GM12872 (cell line): Measurements from ENCODE around the gene TESK2.

Experiments used
- TF ChIP-seq, protein P1 (sequence below): IDR thresholded peaks from 3 replicates; pipeline ENCODE4 v1.5.1; 2011; ENCODE audit warnings: low read depth, mild to moderate bottlenecking, low read length, moderate library complexity; ENCODE audit not compliant: insufficient read depth

Gene TESK2

DNA sequence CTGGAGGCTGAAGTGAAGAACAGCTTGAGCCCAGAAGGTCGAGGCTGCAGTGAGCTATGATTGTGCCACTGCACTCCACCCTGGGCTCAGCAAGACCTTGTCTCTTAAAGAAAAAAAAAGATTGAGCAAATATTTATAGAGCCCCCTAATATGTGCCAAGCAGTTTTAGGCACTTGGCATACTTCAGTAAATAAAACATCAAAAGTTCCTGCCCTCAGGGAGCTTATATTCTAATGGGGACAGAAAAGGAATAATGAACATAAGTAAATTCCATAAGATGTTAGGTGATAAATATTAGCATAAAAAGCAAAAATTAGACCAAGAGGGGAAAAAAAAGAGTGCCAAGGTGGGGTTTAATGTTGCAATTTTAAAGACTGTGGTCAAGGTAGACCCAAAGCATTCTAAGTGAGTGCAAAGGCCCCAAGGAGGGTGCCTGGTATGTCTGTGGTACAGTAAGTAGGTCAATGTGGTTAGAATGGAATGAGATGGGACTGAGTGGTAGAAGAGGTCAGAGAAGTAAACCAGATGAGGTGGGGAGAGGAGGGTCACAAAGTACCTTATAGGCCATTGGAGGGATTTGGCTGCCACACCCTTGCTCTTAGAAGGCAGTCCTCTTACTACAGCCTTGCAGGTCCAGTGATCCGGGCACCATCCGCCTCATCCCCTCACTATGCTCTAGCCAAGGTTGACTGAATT, 153.2 kb downstream of the TESK2 start:
- TF ChIP-seq, protein P1, sequence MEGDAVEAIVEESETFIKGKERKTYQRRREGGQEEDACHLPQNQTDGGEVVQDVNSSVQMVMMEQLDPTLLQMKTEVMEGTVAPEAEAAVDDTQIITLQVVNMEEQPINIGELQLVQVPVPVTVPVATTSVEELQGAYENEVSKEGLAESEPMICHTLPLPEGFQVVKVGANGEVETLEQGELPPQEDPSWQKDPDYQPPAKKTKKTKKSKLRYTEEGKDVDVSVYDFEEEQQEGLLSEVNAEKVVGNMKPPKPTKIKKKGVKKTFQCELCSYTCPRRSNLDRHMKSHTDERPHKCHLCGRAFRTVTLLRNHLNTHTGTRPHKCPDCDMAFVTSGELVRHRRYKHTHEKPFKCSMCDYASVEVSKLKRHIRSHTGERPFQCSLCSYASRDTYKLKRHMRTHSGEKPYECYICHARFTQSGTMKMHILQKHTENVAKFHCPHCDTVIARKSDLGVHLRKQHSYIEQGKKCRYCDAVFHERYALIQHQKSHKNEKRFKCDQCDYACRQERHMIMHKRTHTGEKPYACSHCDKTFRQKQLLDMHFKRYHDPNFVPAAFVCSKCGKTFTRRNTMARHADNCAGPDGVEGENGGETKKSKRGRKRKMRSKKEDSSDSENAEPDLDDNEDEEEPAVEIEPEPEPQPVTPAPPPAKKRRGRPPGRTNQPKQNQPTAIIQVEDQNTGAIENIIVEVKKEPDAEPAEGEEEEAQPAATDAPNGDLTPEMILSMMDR, result no peak

DNA sequence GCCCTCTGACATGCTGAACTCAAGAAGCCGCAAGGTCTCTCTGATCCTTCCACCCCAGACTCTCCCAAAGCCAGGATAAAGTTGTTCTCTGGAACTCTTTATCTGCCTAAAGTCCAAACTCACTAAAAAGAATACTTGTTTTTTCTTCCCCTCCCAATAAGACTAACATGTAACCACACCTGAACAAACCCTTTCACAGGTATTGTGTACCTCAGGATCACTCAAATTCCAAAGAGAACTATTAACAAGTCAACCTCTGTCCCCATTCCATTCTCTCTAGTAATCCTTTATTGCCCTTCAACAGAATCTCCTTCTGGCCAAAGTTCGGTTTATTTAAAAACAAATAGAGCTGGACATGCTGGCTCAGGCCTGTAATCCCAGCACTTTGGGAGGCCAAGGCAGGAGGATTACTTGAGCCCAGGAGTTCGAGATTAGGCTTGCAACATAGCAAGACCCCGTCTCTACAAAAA, 155.1 kb downstream of the TESK2 start:
- TF ChIP-seq, protein P1, result no peak

DNA sequence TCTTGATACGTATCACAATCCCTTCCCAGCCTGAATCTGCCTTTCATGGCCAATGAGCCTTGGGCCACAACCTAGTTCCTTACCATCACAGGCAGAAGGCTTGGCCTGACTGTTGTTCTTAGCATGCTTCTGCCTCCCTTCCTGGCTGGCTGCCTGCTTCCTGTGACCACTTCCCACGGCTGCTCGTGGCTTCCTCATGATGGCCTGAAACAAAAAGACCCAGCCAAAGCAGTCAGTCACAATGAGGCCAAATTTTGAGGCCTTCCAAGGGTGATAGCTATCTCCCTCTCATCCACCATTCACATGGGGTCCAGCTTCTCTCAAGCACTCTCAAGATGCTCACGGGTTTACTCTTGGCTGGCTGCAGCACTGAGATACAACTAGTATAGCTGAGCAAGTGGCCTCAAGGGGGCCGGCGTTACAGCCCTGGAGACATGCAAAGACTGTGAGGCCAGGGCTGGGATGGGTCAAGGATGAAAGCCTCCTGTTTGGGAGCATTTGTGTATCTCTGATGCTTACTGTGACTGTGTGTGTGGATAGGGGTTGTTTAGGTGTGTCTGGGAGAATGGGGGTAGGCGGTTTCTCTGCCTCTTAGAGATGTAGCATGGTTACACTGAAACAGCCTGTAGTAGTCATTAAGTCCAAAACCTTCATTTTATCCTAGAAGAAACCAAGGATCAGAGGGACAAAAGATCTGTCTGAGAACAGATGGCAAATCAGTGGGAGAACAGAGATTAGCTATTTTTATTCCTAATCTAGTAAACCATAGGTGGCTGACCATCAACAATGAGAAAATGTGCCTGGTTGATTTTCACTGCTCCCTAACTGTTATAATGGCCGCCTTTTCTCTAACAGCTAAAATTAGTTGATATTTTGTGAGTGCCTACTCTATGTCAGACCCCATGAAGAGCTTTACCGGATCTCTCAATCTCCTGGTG, 156.4 kb downstream of the TESK2 start:
- TF ChIP-seq, protein P1, result no peak

DNA sequence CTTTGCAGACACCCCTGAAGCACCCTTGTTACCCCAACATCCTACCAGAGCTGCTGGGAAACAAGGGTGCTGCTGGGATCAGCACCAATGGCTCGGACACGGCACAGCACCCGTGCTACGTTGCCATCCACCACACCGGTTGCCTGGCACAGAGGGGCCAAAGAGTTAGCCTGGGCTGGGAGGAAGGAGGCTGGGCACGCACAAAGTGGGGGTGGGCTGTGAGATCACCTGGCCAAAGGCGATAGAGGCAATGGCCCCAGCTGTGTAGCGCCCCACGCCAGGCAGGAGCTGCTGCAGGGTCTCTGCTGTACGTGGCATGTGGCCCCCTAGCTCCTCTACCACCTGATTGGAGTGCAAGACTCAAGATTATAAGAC, 158.6 kb downstream of the TESK2 start:
- TF ChIP-seq, protein P1, result no peak

DNA sequence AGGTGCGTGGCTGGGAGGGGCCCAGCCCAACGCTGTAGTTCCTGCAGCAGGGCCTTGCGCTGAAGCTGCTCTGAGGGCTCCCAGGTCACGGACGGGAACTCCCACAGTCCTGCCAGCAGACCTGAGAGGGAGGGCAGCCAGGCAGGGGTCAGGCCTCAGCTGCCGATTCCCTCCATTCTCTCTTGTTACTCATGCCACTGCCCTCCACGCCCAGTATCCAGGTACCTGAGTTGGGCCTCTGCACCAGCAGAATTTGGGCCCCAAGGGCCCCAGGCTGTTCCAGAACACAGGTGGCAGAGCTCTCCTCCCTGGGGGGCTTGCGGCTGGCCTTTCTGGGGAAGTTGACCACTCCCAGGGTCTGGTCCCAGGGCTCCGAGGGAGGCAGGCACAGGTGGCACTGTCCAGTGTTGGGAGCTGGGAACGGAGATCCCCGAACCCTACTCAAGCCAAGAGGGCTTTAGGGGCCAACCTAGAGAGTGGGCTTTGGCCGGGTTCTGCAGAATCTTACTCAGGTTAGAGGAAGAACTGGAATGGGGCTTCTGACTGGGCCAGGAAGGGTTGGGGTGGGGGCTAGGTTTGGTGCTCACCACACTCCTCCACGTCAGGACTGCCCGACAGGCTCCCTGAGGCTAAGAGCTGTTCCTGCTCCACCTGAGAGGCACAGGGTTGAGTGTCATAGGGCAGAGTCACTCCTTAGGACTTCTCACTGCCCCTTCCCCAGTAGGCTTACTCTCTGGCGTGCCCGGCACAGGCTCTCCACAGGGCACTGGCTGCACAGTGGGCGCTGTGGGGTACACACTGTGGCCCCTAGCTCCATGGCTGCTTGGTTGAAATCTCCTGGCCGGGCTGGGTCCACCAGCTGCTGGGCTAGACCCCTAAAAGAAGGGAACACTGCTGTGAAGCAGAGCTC, 159.3 kb downstream of the TESK2 start:
- TF ChIP-seq, protein P1, result no peak

DNA sequence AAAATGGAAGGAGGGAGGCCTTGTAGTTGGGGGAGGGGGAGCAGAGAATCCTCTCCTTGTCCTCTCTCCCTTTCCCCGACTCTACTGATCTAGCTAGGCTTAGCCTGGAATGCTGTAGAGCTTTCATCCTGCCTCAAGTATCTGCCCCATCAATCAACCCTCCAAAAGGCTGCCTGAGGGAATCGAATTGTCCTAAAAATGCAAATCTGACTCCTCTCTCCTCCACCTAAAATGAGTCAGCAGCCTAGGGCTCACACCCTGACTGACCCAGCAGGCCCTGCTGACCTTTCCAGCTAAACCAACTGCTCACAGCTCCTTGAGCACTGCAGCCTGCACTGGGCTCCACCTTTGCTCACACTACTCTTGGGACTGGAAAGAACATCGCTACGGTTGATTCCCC, 161.5 kb downstream of the TESK2 start:
- TF ChIP-seq, protein P1, result no peak
